ENCODE results near the gene CLEC16A. TPM values are rescaled to one million over a fixed set of nuclear protein-coding genes. Genes with fewer than 3 reads are reported as not detected.
A peak's percentile ranks its signal among the peaks of the same experiment; 100 is the strongest.
"Not testable (repeated sequence)": the region's sequence is repeated elsewhere in the genome, so short reads cannot be mapped to it uniquely, and the experiment has no call there.

Gene CLEC16A
- total RNA-seq, 1 donor from 2014 or later: 19.8 TPM

- DNase-seq (ENCODE audit: low read depth): no peak
- Histone ChIP-seq H3K36me3 (ENCODE audit: control insufficient read depth, insufficient read depth, low read length) (no peaks in the 10 kb centered on the region), H3K4me3 (ENCODE audit: low read depth, low read length) (no peak overlapping the region), H3K27me3 (ENCODE audit: control insufficient read depth, insufficient read depth, low read length) (no peaks in the 10 kb centered on the region)
- peak; percentile 31 for TF ChIP-seq CTCF (IDR thresholded peaks at IDR 0.05; ENCODE audit: insufficient read depth, low read length, poor library complexity, severe bottlenecking)
Observed at GRCh38 chr16:11100239-11100750, 155.9 kb downstream of the CLEC16A start.

GRCh38 chr16:11101283-11101682 lies 156.9 kb downstream of the CLEC16A start:
- DNase-seq (ENCODE audit: low read depth): no peak
- H3K36me3 ChIP-seq (ENCODE audit: control insufficient read depth, insufficient read depth, low read length): no peaks in the 10 kb centered on the region
- H3K4me3 ChIP-seq (ENCODE audit: low read depth, low read length): no peak overlapping the region
- H3K27me3 ChIP-seq (ENCODE audit: control insufficient read depth, insufficient read depth, low read length): no peaks in the 10 kb centered on the region
- TF ChIP-seq CTCF (IDR thresholded peaks at IDR 0.05; ENCODE audit: insufficient read depth, low read length, poor library complexity, severe bottlenecking): no peak

DNA sequence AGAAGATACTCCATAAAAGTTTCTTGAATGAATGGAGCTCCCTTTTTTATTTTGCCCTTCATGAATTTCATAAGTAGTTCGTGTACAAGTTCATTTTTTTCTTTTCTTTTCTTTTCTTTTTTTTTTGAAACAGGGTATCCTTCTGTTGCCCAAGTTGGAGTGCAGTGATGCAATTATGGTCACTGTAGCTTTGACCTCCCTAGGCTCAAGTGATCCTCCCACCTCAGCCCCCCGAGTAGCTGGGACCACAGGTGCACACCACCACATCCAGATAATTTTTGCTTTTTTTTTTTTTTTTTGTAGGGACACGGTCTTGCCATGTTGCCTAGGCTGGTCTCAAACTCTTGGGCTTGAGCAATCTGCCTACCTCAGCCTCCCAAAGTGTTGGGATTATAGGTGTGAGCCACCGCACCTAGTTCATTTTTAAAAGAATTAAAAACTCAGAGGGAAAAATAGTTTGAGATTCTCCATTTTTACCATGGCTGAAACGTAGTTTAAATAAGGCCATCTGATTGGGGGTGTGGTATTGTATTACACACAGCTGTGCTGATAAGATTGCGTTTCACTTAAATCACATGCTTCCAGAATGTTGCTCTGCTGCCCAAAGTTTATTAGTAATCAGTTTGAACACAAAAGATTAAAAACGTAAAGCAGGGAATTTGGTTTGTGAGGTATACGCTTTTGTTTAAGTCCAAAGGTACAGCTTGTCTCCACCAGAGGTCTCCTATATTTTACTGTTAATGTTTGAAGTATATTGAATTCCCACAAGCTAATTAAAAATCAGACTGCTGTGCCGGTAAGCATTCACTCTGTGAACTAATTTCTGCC lies 157.5 kb downstream of the CLEC16A start:
- Histone ChIP-seq H3K36me3 (ENCODE audit: control insufficient read depth, insufficient read depth, low read length) (no peaks in the 10 kb centered on the region), H3K27me3 (ENCODE audit: control insufficient read depth, insufficient read depth, low read length) (no peaks in the 10 kb centered on the region), H3K4me3 (ENCODE audit: low read depth, low read length) (no peak overlapping the region)
- DNase-seq (ENCODE audit: low read depth): no peak
- no peak for TF ChIP-seq CTCF (IDR thresholded peaks at IDR 0.05; ENCODE audit: insufficient read depth, low read length, poor library complexity, severe bottlenecking)

DNA sequence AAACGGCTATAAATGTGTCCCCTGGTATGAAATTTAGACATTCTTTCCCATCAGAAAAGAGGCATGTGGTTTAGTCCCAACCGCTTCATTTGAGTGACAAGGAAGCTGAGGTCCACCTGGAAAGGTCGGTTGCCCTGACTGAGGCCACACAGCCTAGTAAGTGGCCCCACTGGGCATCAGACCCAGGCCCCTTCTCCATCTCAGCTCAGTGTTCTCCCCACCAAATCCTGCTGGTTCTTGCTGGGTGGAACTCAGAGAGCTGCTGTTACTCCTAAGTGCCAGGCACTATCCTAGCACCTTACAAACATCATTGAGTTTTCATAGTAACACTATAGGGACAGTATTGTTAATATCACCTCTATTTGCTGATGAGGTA lies 158.1 kb downstream of the CLEC16A start:
- no peak for DNase-seq (ENCODE audit: low read depth)
- Histone ChIP-seq H3K27me3 (ENCODE audit: control insufficient read depth, insufficient read depth, low read length) (no peaks in the 10 kb centered on the region), H3K4me3 (ENCODE audit: low read depth, low read length) (no peak overlapping the region), H3K36me3 (ENCODE audit: control insufficient read depth, insufficient read depth, low read length) (no peaks in the 10 kb centered on the region)
- TF ChIP-seq CTCF (IDR thresholded peaks at IDR 0.05; ENCODE audit: insufficient read depth, low read length, poor library complexity, severe bottlenecking): no peak

DNA sequence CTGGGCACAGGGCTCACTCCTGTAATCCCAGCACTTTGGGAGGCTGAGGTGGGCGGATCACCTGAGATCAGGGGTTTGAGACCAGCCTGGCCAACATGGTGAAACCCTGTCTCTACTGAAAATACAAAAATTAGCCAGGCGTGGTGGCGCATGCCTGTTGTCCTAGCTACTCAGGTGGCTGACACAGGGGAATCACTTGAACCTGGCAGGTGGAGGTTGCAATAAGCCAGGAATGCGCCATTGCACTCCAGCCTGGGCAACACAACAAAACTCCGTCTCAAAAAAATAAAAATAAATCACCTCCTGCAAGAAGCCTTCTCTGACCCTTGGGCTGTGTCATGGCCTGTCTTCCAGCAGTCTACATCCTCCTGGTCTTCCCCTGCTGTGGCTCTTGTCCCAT lies 158.9 kb downstream of the CLEC16A start:
- H3K27me3 ChIP-seq (ENCODE audit: control insufficient read depth, insufficient read depth, low read length); H3K36me3 ChIP-seq (ENCODE audit: control insufficient read depth, insufficient read depth, low read length); DNase-seq (ENCODE audit: low read depth); H3K4me3 ChIP-seq (ENCODE audit: low read depth, low read length): not testable (repeated sequence)

- no peak for DNase-seq (ENCODE audit: low read depth)
- Histone ChIP-seq H3K4me3 (ENCODE audit: low read depth, low read length) (no peak overlapping the region), H3K36me3 (ENCODE audit: control insufficient read depth, insufficient read depth, low read length) (no peaks in the 10 kb centered on the region), H3K27me3 (ENCODE audit: control insufficient read depth, insufficient read depth, low read length) (no peaks in the 10 kb centered on the region)
- TF ChIP-seq CTCF (IDR thresholded peaks at IDR 0.05; ENCODE audit: insufficient read depth, low read length, poor library complexity, severe bottlenecking): no peak
Observed at GRCh38 chr16:11104168-11105037, 160.0 kb downstream of the CLEC16A start.
